Tibial nerve (tissue), 4 donors: Measurements from ENCODE around the gene TLE3. TPM values are rescaled to one million over a fixed set of nuclear protein-coding genes. Genes with fewer than 3 reads are reported as not detected.

Experiments
- DNase-seq, 2 donors: peaks; one replicate each; pipeline ENCODE4 v3.0.0-alpha.2; 2019; ENCODE audit warnings: low spot score in 2 of 2
- H3K27ac ChIP-seq, 4 donors: fragments of 200-600 bp; sonication (generic) in 3 of 4; one replicate each; pipeline ENCODE4 v1.5.1; 2017 to 2019; ENCODE audit warnings: mild to moderate bottlenecking in 1 of 4
- H3K27me3 ChIP-seq, 2 donors: fragments of 200-600 bp; sonication (generic) in 1 of 2; one replicate each; pipeline versions ENCODE4 v1.5.1 to v1.6.0; 2017 to 2019
- H3K36me3 ChIP-seq, 3 donors: fragments of 200-600 bp; sonication (generic); one replicate each; pipeline ENCODE4 v1.5.1; 2018 to 2019
- H3K4me1 ChIP-seq, 4 donors: fragments of 200-600 bp; sonication (generic) in 3 of 4; one replicate each; pipeline ENCODE4 v1.5.1; 2017 to 2019
- H3K4me3 ChIP-seq, 4 donors: fragments of 200-600 bp; sonication (generic) in 3 of 4; one replicate each; pipeline ENCODE4 v1.5.1; 2017 to 2019; ENCODE audit warnings: mild to moderate bottlenecking in 1 of 4, moderate library complexity in 1 of 4
- H3K9me3 ChIP-seq, 4 donors: fragments of 200-600 bp; sonication (generic) in 3 of 4; one replicate each; pipeline ENCODE4 v1.5.1; 2017 to 2019
- CTCF ChIP-seq, 5 experiments: fragments of 200-600 bp in 3 of 5; fragments of 450-650 bp in 2 of 5; sonication (generic) in 3 of 5; IDR thresholded peaks; one replicate each; pipeline ENCODE4 v1.5.1; 2016 to 2019; ENCODE audit warnings: antibody characterized with exemption in 5 of 5, mild to moderate bottlenecking in 3 of 5, moderate library complexity in 2 of 5
- EP300 ChIP-seq, 2 donors: sonication (generic); formaldehyde crosslinking; IDR thresholded peaks; one replicate each; pipeline ENCODE4 v1.6.1; 2017; ENCODE audit warnings: antibody characterized with exemption in 2 of 2, mild to moderate bottlenecking in 1 of 2
- POLR2A ChIP-seq, 2 donors: fragments of 450-650 bp; IDR thresholded peaks; one replicate each; pipeline ENCODE4 v1.6.1; 2017; ENCODE audit warnings: antibody characterized with exemption in 2 of 2, mild to moderate bottlenecking in 2 of 2, moderate library complexity in 2 of 2
- WGBS, 2 donors: methylation state at CpG; one replicate each; pipeline ENCODE4 v1.1.5; 2018; 5-methylcytosine and 5-hydroxymethylcytosine counted together
- small RNA-seq: library from RNA; depleted of rRNA; stranded (forward); fragments of <200 nt; gene quantifications from one replicate; pipeline ENCODE3, GENCODE V24; 2016
- total RNA-seq, 4 donors: library from RNA; depleted of rRNA; stranded (reverse); fragments of >200 nt; gene quantifications; one replicate each; pipeline ENCODE4 v1.1.0, GENCODE V29; 2016

The TLE3 gene
- total RNA-seq, 4 donors from 2014 or later: 62.4 to 91.6 (median 76.9) TPM

- H3K36me3 ChIP-seq: no peaks in the 10 kb centered on the region
- DNase-seq: no peak
- TF ChIP-seq POLR2A (IDR thresholded peaks at IDR 0.05) (no peak), EP300 (IDR thresholded peaks at IDR 0.05) (no peak), CTCF (IDR thresholded peaks at IDR 0.05) (no peak)
- H3K4me1 ChIP-seq: peaks cover 0 to 5% (median 0%) of the 10 kb centered on the region in 4 donors
- H3K4me3 ChIP-seq: no peak overlapping the region
- no peaks in the 10 kb centered on the region for H3K27me3 ChIP-seq
- 77 to 79% methylated on average over 17 of the region's 17 CpGs for WGBS, 2 donors
- H3K9me3 ChIP-seq: peaks cover 0 to 14% (median 0%) of the 10 kb centered on the region in 4 donors
- no peak overlapping the region for H3K27ac ChIP-seq
These were observed 98.2 kb downstream of the TLE3 start for GRCh38 chr15:69999392-70000085.

GRCh38 chr15:69998541-69999391 lies 99.0 kb downstream of the TLE3 start:
- Histone ChIP-seq H3K9me3 (peaks cover 0 to 14% (median 0%) of the 10 kb centered on the region in 4 donors), H3K36me3 (no peaks in the 10 kb centered on the region), H3K27ac (no peak overlapping the region), H3K4me1 (peaks cover 0 to 5% (median 0%) of the 10 kb centered on the region in 4 donors), H3K4me3 (no peak overlapping the region), H3K27me3 (no peaks in the 10 kb centered on the region)
- WGBS, 2 donors: 84 to 94% methylated on average over 13 to 15 of the region's 15 CpGs
- no peak for DNase-seq
- TF ChIP-seq EP300 (IDR thresholded peaks at IDR 0.05) (no peak), CTCF (IDR thresholded peaks at IDR 0.05) (no peak), POLR2A (IDR thresholded peaks at IDR 0.05) (no peak)

GRCh38 chr15:69997813-69998212 lies 99.9 kb downstream of the TLE3 start:
- Histone ChIP-seq H3K27ac (peak overlapping the region in 1 of 4 donors; percentile 56), H3K9me3 (peaks cover 0 to 7% (median 0%) of the 10 kb centered on the region in 4 donors), H3K4me1 (peaks cover 0 to 5% (median 0%) of the 10 kb centered on the region in 4 donors), H3K27me3 (no peaks in the 10 kb centered on the region), H3K4me3 (no peak overlapping the region), H3K36me3 (no peaks in the 10 kb centered on the region)
- WGBS, 2 donors: 70 to 86% methylated on average over 1 to 2 of the region's 2 CpGs
- peak in 1 of 2 donors; percentile 13 for DNase-seq
- TF ChIP-seq EP300 (IDR thresholded peaks at IDR 0.05): no peak
- no peak for TF ChIP-seq POLR2A (IDR thresholded peaks at IDR 0.05)
- no peak for TF ChIP-seq CTCF (IDR thresholded peaks at IDR 0.05)

Small RNA genes lying within 50 kb of the gene (small RNA-seq; reads per million reads assigned to genes)
- 3.3 reads per million, percentile 77 among the genes with 10 or more reads in this experiment for gene MIR629
